ENCODE results near the gene MDFIC.

GRCh38 chr7:114900127-114900526, 21.8 kb upstream of the MDFIC start:
- TF ChIP-seq, protein P1, sequence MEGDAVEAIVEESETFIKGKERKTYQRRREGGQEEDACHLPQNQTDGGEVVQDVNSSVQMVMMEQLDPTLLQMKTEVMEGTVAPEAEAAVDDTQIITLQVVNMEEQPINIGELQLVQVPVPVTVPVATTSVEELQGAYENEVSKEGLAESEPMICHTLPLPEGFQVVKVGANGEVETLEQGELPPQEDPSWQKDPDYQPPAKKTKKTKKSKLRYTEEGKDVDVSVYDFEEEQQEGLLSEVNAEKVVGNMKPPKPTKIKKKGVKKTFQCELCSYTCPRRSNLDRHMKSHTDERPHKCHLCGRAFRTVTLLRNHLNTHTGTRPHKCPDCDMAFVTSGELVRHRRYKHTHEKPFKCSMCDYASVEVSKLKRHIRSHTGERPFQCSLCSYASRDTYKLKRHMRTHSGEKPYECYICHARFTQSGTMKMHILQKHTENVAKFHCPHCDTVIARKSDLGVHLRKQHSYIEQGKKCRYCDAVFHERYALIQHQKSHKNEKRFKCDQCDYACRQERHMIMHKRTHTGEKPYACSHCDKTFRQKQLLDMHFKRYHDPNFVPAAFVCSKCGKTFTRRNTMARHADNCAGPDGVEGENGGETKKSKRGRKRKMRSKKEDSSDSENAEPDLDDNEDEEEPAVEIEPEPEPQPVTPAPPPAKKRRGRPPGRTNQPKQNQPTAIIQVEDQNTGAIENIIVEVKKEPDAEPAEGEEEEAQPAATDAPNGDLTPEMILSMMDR (IDR thresholded peaks at IDR 0.05): no peak
- no peak for TF ChIP-seq POLR2A (IDR thresholded peaks at IDR 0.05)
